SKM-1 treated with dmso at 0.1 percent for 144 hours (cell line): ENCODE results near the gene PUM2.
"Not testable (repeated sequence)": the region's sequence is repeated elsewhere in the genome, so short reads cannot be mapped to it uniquely, and the experiment has no call there.

Source experiments
- DNase-seq: peaks from one replicate; lab custom pipeline; 2025; ENCODE audit not compliant: unreplicated experiment; lab: John Stamatoyannopoulos, UW

PUM2 gene

DNA sequence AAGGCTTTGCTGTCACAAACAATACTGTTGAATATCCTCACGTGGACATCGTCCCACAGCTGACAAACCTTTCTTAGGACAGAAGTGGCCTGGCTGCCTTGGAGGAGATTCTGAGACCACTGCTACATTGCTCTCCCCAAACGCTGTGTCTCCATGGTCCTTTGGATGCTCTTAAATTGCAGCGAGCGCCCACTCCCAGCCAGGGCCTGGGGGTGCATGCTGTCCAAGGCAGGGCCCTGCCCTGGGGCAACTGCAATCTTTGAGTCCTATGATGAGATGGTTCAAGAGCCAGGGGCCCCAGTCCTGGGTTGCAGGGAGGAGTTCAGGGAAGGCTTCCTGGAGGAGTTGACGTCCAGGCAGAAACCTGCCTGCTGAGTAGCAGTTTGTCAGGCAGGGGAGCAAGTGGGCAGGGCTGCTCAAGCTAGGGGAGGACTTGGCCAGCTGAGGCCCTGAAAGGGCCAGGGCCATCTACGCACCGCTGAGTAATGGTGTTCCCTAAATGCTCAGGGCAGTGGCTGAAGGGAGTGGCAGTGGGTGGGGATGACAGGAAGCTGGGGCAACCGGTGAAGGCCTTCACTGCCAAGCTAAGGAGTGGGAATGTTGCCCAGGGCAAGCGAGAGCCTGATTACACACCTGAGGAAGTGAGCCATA is 114.9 kb downstream of the PUM2 start:
- no peak for DNase-seq

DNA sequence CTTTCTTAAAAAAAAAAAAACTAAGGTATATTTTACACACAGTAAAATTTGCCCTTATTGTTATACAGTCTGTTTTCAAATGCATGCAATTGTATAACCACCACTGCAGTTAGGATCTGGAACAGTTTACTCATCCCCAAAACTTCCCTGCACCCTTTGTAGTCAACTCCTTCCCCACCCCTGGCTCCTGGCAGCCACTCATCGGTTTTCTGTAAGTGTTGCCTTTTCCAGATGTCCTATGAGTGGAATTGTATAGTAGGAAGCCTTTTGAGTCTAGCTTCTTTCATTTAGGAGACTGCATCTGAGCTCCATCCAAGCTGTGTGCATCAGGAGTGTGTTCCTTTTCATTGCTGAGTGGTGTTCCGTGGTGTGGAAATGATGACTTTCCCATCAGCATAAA is 116.0 kb downstream of the PUM2 start:
- not testable (repeated sequence) for DNase-seq

DNA sequence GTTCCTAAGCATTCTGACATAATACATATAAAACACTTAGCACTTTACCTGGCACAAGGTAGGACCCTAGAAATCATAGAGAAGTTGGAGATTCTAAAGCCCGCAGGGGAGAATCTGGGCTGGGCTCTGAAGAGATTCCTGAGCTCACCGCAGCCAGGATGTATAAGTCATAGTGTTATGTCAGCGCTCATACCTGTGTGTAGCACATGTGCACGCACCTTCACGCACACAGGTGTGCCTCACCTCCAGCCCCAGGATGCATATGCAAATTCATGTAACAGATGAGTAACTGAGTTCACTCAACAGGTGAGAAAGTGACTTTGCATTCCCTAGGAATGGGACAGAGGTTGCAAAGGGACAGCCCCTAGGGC is 117.8 kb downstream of the PUM2 start:
- DNase-seq = no peak

DNA sequence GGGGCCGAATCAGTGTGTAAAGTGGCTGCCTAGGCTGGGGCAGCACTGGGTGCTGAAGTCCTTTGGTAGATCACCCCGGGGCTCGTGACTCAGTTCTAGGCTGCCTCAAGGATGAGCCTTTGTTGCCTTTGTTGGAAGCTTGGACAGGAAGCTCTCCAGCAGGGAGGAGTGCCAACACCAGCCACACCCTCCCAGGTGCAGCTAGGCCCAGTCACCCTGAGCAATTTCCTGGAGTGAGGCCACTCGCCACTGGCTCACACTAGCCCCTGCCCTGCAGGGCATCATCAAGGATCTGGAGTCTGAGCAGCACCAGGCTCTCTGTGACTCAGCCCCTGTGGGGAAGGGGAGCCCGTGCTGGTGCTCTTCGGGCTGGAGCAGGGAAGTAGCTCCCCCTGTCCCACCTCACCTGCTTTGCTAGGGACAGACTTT is 119.0 kb downstream of the PUM2 start:
- DNase-seq = no peak

DNA sequence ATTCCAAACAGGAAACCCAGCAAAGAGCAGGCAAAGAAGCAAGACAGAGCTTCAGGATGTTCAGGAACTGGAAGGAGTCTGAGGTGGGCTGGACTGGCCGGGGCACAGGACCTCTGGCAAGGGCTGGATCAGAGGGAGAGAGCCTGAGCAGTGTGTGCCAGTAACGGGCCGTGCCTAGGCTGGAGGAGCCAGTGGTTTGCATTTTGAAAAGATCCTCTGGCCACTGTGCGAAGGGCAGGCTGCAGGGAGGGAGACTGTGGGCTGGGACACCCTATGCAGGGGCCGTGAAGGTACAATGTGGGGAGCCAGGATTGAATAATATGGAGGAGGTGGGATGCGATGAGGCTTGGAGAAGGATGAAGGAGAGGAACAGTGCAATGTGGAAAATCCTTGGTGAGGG is 119.5 kb downstream of the PUM2 start:
- DNase-seq = no peak

DNA sequence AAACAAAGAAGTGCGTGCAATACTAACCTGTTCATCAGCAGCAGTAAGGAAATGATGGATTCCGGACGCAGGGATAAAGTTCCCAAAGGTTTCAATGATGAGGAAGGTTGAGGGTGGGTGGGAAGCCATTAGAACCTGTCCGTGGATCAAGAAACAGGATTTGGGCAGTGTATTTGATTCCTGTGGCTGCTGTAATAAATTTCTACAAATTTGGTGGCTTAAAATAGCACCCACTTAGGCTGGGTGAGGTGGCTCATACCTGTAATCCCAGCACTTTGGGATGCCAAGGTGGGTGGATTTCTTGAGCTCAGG is 120.6 kb downstream of the PUM2 start:
- DNase-seq = no peak

DNA sequence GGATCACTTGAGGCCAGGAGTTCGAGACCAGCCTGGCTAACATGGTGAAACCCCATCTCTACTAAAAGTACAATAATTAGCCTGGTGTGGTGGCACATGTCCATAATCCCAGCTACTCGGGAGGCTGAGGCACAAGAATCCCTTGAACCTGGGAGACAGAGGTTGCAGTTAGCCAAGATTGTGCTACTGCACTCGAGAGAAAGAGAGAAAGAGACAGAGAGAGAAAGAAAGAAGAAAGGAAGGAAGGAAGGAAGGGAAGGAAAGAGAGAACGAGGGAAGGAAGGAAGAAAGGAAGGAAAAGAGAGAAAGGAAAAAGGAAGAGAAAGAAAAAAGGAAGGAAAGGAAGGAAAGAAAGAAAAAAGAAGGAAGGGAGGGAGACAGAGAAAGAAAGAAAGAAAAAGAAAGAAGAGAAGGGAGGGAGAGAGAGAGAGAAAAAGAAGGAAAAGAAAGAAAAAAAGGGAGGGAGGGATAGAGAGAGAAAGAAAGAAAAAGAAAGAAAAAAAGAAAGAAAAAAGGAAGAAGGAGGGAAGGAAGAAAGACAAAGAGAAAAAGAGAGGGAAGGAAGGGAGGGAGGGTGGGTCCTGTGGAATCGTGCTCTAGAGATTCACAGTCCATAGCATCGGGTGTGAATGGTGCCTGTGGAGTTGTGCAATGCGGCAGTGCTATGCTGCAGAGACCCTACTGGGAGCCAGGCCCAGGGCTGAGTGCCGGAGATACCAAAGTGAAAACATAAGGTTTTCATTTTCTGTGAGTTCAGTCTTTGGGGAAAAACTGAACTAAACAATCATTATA is 121.1 kb downstream of the PUM2 start:
- no peak for DNase-seq

DNA sequence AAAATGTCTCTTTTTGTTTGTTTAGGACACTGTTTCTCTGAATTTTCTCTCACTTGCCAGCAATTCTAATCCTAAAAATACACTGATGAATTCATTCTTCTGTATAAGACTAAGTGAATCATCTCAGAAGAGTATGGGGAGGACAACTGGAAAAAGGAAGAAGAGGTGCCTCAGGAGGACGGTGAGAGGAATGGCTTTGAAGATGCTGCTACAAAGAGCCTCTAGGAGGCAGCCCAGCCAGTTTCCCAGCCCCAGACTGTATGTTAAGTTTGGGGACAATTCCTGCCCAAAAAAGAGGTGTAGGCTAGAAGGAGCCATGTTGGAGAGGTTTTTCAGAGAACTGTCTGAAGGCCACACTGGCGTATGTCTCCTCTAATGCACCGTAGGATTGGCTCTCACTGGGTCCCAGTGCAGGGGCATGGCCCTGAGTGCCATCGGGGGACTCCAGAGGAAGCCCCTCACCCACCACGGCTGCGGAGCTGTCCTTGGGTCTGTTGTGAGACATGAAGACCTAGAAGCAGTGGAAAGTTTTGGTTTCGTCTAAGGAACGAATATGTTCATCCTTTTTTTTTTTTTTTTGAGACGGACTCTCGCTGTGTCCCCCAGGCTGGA is 122.6 kb downstream of the PUM2 start:
- no peak for DNase-seq

DNA sequence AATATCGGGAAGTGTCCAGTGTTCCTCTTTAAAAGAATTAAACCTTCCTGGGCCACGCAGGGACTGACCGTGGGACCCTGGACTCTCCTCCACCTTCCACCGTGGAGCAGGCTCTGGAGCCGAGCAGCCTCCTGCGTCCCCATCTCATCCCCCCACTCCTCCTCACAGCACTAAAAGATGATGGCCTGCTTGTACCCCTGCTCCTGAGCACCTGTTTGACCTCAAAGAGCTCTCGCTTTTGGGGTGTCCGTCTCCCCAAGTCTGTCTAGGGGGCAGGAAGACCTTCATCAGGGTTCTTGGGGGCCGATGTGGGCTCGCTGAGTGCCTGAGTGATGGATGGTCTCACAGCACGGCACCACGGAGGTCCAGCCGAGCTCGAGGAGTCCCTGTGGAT is 124.5 kb downstream of the PUM2 start:
- DNase-seq = no peak

DNA sequence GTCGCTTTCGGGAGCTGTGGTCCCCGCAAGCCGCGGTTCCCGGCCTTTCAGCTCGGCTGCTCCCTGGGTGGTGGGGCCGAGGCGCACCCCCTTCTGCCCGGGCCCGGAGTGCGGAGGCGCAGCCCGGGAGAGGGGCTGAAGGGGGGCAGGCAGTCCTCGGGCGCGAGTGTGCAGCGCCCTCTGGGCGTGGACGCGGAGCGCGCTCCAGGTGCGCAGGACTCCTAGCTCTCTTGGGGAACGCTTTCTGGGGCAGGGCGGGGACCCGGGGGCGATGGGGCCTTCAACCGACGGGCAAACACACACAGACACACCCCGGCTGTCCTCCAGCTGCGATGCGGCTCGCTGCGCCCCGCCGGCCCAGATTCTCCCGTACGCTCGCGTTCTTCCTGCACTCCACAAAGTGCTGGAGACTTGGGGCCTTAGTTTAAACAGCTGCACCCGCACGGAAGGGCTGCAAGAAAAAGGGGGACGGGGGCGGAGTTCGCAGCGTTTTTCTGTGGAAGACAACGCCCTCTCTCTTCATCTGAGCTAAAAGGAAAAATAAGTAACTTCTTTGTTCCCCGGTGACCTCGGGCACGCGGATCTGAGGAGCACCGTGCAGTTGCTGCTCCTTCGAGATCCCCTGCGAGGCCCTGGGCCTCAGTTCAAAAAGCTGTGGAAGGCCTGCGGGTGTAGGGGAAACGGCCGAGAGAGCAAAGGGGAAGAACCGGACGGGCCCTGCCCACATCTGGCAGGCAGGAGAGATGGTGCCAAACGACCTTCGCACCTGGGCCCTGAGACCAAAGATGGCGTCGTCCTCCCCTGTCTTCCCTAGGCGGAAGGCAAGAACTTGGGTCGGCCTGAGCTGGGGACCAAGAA is 125.1 kb downstream of the PUM2 start:
- DNase-seq = peak; percentile 26

DNA sequence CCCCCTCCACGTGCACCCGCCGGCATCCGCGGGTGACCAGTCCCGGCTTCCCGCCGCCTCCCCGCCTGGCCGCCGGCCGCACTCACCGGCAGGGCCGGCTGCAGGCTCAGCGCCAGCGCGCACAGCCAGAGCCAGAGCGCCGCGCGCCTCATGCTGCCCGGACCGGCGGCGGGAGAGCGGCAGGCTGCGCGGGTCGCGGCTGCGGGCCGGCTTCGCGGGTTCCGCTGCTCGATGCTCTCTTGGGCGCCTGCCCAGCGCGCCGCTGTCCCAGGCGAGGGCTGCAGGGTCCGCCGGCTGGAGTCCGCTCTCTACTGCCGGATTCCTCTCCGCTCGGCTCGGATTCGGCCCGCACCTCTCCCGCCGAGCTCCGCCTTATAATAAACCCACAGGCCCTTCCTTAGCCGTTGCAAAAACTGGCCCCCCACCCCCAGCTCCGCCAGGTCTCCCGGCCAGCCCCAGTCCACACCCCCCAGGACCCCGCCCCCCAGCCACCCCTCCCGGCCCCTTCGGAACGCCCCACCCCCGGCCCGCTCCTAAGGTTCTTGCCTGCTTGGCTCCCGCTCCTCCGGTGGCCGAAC is 125.8 kb downstream of the PUM2 start, which contains the start of gene SDC1:
SDC1 (minus strand) TSS at position 415 of the 578 bp plus-strand sequence; CDS start at position 152, 263 bp downstream.
- DNase-seq = no peak

DNA sequence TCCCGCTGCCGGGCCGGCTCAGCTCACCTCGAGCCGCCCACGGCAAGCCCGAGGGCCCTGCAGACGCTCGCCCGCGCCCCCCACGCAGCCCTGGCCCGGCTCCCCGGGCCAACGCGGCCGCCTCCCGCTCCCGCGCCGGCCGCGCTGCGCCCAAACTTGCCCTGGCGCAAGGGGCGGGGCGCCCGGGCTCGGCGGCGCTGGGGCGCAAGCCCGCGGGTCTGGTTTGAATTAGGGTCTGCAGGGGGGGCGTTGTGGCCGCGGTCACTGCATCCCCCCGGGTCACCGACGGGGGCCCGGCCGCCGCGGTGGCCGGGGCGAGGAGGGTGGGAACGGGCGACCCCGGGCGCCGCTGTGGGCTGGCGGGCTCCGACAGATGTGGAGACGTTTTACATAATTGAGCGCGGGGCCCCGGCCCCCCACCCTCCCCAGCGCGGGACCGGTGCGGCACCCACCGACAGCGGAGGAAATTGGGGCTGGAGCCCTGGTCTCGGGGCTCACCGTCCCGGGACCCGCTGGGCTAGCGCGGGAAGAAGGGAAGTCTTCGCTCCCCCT is 126.4 kb downstream of the PUM2 start:
- DNase-seq = no peak

DNA sequence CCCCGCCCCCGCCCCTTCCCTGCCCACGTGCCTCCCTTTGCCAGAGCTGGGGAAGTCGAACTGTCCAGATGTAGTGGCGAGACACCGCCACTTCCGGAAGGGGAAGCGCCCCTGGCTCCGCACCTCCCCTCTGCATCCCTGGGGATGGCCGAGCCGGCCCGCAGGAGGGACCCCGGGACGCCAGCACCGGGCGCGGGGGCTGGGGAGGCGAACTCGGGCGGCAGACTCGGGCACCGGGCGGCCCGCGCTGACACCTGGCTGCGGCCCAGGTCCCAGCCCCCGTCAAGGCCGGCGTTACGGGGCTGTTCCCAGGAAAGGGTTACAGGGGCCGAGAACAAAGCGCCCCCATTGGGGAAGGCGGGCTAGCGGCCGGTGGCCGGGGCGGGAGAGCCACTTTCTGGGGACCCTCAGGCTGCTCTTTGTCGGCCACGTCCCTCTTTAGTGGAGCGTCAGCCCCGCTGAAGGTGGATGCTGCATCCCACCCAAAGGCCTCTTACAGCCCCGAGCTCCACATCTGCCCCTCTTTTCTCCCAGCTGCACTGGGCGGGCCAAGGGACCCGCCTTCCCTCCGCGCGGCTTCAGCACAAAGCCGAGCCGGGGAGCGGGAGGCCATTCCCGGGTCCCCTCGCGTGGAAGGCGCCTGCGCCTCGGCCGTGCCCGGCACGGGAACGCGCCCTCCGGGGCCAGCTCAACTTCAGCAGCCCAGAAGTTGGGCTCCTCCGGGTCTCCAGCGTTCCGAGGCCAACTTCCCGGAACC is 127.1 kb downstream of the PUM2 start:
- DNase-seq = no peak

DNA sequence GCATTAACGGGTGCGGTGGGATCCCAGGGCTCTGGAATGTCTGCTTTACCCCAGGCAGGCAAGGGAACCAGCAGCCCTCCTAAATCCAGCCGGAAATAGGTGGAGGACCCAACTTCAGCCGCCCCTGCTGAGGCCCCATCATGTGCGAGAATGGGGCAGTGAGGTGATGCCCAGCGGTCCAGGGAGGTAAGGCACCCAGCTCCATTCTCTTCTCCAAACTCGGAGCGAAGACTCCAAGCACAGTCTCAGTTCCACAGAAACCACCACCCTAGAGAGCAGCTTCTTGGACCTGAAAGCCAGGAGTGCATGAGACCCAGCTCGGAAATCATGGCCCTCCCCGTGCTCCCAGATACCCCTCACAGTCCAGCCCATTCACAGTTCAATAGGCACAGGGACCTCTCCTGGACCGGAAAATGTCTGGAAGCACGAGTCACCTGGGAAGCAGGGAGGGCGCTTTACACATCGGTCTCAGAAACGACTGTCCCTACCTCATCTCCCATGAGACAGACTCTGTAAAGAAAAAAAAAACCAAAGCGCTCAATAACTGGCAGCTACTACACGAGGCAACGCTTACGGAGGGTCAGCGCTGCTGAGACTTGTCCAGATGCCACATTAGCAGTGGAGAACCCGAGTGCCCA is 127.8 kb downstream of the PUM2 start:
- DNase-seq = no peak

DNA sequence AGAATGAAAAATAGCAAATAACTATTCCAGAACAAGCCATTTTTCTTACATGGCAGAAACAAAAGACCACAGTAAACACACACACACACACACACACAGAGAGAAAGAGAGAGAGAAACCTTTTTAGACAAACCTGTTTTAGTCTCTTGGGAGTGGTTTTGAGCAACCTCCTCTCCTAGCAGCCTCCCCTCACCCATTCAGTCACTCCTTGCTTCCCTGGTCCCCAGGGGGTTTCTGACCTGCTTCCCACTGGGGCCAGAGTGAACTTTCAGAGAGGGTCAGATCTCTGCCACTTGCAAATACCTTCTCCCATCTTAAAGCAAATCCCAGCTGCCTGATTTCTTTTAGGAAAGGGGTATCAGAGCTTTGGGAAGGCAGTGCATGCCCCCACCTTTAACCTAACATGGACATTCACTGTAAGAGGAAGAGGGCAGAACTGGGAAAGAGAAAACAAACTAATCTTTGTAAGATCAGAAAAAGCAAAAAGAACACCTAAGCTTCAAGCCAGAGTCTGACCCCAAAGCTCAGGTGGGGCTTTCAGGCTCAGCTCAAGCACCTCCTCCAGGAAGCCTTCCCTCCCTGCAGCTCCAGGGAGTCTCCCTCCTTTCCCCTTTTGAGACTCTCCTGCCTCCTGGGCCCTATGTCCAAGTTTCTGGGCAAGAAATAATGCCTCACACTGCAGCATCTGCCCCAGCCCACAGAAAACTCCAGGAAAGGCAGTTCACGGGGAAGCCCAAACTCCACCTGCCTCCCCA is 128.5 kb downstream of the PUM2 start:
- no peak for DNase-seq

DNA sequence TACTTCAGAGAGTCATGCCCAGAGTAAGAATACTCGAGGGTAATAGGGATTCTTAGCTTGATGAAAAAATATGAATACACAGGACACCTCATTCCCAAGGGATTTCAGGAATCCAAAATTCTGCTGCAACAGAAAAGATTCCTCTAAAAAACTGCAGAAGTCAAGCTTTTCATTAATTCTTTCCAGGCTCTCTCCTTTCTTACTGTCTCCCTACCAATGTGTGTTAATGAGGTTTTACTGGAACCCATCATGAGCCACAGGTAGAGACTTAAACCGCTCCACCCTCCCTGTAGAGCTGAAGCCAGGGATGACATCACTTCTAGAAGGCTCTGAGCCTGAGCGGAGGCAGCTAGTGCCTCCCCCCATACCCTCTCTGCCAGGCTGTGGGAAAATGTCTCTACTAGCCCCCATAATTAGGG is 129.1 kb downstream of the PUM2 start:
- no peak for DNase-seq

DNA sequence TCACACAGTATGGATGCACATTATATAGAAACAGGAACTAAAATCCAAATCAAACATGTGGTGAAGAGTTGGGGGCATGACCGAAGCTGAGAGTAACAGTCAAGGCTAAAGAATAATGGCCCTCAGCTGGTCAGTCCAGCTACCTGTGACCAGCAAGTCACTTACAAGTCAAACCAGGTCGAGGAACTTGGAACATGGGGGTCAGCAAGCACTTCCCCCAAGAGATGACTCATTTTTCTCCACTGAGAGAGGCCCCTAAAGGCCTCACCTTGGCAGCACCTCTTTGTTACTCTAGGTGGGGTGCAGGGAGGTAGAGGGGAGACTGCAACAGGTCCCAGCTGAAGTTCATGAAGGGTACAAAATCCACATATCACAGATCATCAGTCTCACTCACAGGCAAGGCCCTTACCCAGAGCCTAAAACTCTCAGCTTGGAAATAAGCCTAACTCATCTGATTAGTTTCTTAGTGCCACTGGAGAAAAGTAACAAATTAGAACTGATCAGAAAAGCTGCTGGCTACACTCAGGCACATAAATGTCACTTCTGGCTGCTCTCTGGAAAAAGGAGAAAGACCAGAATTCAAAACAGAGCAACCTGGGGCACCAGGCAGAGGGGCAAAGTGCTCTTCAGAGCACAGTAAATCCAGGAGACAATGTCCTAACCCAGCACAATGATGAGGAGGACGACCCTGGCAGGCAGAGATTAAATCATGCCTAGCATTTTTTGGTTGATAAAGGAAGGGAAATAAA is 129.7 kb downstream of the PUM2 start:
- no peak for DNase-seq

DNA sequence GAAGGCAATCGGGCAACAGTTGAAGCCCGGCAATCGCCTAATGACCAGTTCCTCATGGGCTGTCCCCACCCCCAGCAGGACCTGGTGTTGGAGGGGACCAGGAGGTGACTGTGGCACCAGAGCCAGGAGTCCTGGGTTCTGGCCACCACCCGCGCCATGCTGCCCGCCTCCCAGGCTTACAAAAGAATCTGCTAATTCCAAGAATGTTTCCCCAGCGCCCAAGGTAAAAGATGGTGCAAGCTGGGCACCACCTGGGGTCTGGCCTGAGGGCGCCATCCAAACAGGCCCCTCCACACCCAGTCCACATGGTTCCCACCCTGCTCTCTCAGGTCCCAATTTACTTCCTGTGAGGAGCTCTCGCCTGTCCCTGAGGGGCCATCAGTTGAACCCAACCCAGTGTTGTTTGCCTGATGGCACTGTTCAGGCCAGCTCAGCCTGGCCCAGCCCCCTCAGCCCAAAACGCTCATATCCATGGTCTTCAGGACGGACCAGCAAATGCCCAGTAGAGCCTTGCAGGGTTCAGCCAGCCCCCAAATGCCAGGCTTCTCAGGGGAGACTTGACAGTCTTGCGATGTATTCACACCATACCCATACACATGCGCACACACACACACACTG is 130.8 kb downstream of the PUM2 start:
- no peak for DNase-seq
